Neural cell (in vitro differentiated cells): ENCODE results near the gene SCRG1. TPM values are rescaled to one million over a fixed set of nuclear protein-coding genes. Genes with fewer than 3 reads are reported as not detected.

Experiments
- H2AFZ ChIP-seq: fragments of 200-600, 300-800 bp; sonication (generic), shearing (Covaris generic); 2 replicates; pipeline ENCODE4 v1.6.0; 2014; ENCODE audit warnings: low read depth, mild to moderate bottlenecking, antibody characterized with exemption, low read length, moderate library complexity
- H3F3A ChIP-seq: fragments of 200-600 bp; shearing (Covaris generic); 2 replicates; pipeline ENCODE4 v1.6.1; 2016; ENCODE audit warnings: mild to moderate bottlenecking, moderate library complexity, mixed read lengths, antibody characterized with exemption, low read length; ENCODE audit not compliant: insufficient read depth, poor library complexity, severe bottlenecking
- H3K27ac ChIP-seq: fragments of 200-600, 300-800 bp; sonication (generic), shearing (Covaris generic); 2 replicates; pipeline ENCODE4 v1.5.1; 2014; ENCODE audit warnings: mild to moderate bottlenecking, low read length, moderate library complexity
- H3K27me3 ChIP-seq: fragments of 300-800, 200-600 bp; sonication (generic), shearing (Covaris generic); 2 replicates; pipeline ENCODE4 v1.6.0; 2014; ENCODE audit warnings: mild to moderate bottlenecking, low read depth, low read length, moderate library complexity; ENCODE audit not compliant: insufficient read depth
- H3K36me3 ChIP-seq: fragments of 300-800, 200-600 bp; sonication (generic), shearing (Covaris generic); 2 replicates; pipeline ENCODE4 v1.5.1; 2014; ENCODE audit warnings: mild to moderate bottlenecking, antibody characterized with exemption, low read length, moderate library complexity; ENCODE audit not compliant: insufficient read depth
- H3K4me2 ChIP-seq: fragments of 300-800, 200-600 bp; sonication (generic), shearing (Covaris generic); 2 replicates; pipeline ENCODE4 v1.6.0; 2014; ENCODE audit warnings: mild to moderate bottlenecking, low read length
- H3K4me3 ChIP-seq: fragments of 300-800, 200-600 bp; sonication (generic), shearing (Covaris generic); 2 replicates; pipeline ENCODE4 v1.5.1; 2014; ENCODE audit warnings: mild to moderate bottlenecking, low read length, moderate library complexity
- H3K79me2 ChIP-seq: fragments of 200-600 bp; shearing (Covaris generic); replicated peaks from 2 replicates; pipeline ENCODE4 v1.6.0; 2014; ENCODE audit warnings: mild to moderate bottlenecking, low read length, moderate library complexity; ENCODE audit not compliant: insufficient read depth
- H3K9ac ChIP-seq: fragments of 300-800, 200-600 bp; sonication (generic), shearing (Covaris generic); 2 replicates; pipeline ENCODE4 v1.6.1; 2016; ENCODE audit warnings: mild to moderate bottlenecking, low read length, mixed read lengths
- H3K9me2 ChIP-seq: fragments of 200-600 bp; shearing (Covaris generic); 2 replicates; pipeline ENCODE4 v1.6.1; 2016; ENCODE audit warnings: mild to moderate bottlenecking, low read length, mixed read lengths; ENCODE audit not compliant: insufficient read depth
- H3K9me3 ChIP-seq: fragments of 200-600, 300-800 bp; sonication (generic), shearing (Covaris generic); 2 replicates; pipeline ENCODE4 v1.6.1; 2016; ENCODE audit warnings: mild to moderate bottlenecking, mixed run types, low read length, moderate library complexity, mixed read lengths
- H4K20me1 ChIP-seq: fragments of 200-600 bp; shearing (Covaris generic); 2 replicates; pipeline ENCODE4 v1.6.1; 2016; ENCODE audit warnings: mild to moderate bottlenecking, mixed run types; ENCODE audit not compliant: insufficient read depth
- CTCF ChIP-seq: fragments of 450-650 bp; IDR thresholded peaks from 2 replicates; pipeline ENCODE4 v1.5.1; 2014; ENCODE audit warnings: antibody characterized with exemption, mild to moderate bottlenecking, moderate library complexity; ENCODE audit not compliant: poor library complexity, severe bottlenecking
- EP300 ChIP-seq: fragments of 450-650 bp; conservative IDR thresholded peaks from 2 replicates; pipeline ENCODE4 v1.6.1; 2014; ENCODE audit warnings: antibody characterized with exemption, mild to moderate bottlenecking, moderate library complexity; ENCODE audit not compliant: poor library complexity, severe bottlenecking
- EZH2 ChIP-seq: fragments of 200-600, 300-800 bp; shearing (Covaris generic), sonication (generic); IDR thresholded peaks from 2 replicates; pipeline ENCODE4 v1.6.1; 2014; ENCODE audit warnings: antibody characterized with exemption, low read length, borderline replicate concordance, mild to moderate bottlenecking; ENCODE audit not compliant: insufficient read depth, poor library complexity, severe bottlenecking
- MXI1 ChIP-seq: fragments of 450-650 bp; conservative IDR thresholded peaks from 2 replicates; pipeline ENCODE4 v1.6.1; 2014; ENCODE audit warnings: antibody characterized with exemption, mild to moderate bottlenecking; ENCODE audit not compliant: poor library complexity, severe bottlenecking
- POLR2AphosphoS5 ChIP-seq: IDR thresholded peaks from 2 replicates; pipeline ENCODE4 v1.6.1; 2012
- RAD21 ChIP-seq: fragments of 450-650 bp; conservative IDR thresholded peaks from 2 replicates; pipeline ENCODE4 v1.6.1; 2014; ENCODE audit warnings: antibody characterized with exemption, mild to moderate bottlenecking, moderate library complexity
- REST ChIP-seq: IDR thresholded peaks from 2 replicates; pipeline ENCODE4 v1.6.1; 2012; ENCODE audit warnings: borderline replicate concordance
- SMC3 ChIP-seq: fragments of 450-650 bp; conservative IDR thresholded peaks from 2 replicates; pipeline ENCODE4 v1.6.1; 2014; ENCODE audit warnings: antibody characterized with exemption, mild to moderate bottlenecking, moderate library complexity; ENCODE audit not compliant: poor library complexity
- TAF1 ChIP-seq: IDR thresholded peaks from 2 replicates; pipeline ENCODE4 v1.6.1; 2012; ENCODE audit warnings: low read depth
- polyA plus RNA-seq: library from polyadenylated mRNA; depleted of rRNA; stranded (reverse); fragments of >200 nt; gene quantifications from 2 replicates; pipeline ENCODE4 v1.2.3, GENCODE V29; 2014

The SCRG1 gene
- polyA plus RNA-seq, 1 donor from 2014 or later: 0.42 TPM

- H3K79me2 ChIP-seq: no peaks in the 10 kb centered on the region
- no peaks in the 10 kb centered on the region for H4K20me1 ChIP-seq
- no peaks in the 10 kb centered on the region for H3K27me3 ChIP-seq
- H3K4me2 ChIP-seq: no peak overlapping the region
- H3K36me3 ChIP-seq: no peaks in the 10 kb centered on the region
- no peak overlapping the region for H3K9ac ChIP-seq
- no peak for TF ChIP-seq SMC3
- TF ChIP-seq CTCF: no peak
- TF ChIP-seq MXI1: no peak
- TF ChIP-seq EP300: no peak
- no peak for TF ChIP-seq TAF1
- TF ChIP-seq POLR2AphosphoS5: no peak
- TF ChIP-seq EZH2: no peak
- no peak for TF ChIP-seq REST
- no peak for TF ChIP-seq RAD21
- no peaks in the 10 kb centered on the region for H3K9me3 ChIP-seq
- no peak overlapping the region for H3K27ac ChIP-seq
- no peak overlapping the region for H3K4me3 ChIP-seq
- H3K9me2 ChIP-seq: no peaks in the 10 kb centered on the region
- H2AFZ ChIP-seq: no peak overlapping the region
- no peaks in the 10 kb centered on the region for H3F3A ChIP-seq
These were observed 53.3 kb downstream of the SCRG1 start for GRCh38 chr4:173345648-173346047.

GRCh38 chr4:173343832-173344397 is 55.0 kb downstream of the SCRG1 start:
- no peak overlapping the region for H3K27ac ChIP-seq
- no peak overlapping the region for H3K4me3 ChIP-seq

More at GRCh38 chr4:173343832-173344397, 55.0 kb downstream of the SCRG1 start:
- H3K9ac ChIP-seq: no peak overlapping the region
- no peaks in the 10 kb centered on the region for H4K20me1 ChIP-seq
- no peak overlapping the region for H3K4me2 ChIP-seq
- no peaks in the 10 kb centered on the region for H3K36me3 ChIP-seq
- no peak overlapping the region for H2AFZ ChIP-seq
- no peak for TF ChIP-seq RAD21
- TF ChIP-seq REST: no peak
- no peak for TF ChIP-seq POLR2AphosphoS5
- no peak for TF ChIP-seq MXI1
- TF ChIP-seq EP300: no peak
- TF ChIP-seq SMC3: no peak
- TF ChIP-seq CTCF: no peak
- no peak for TF ChIP-seq TAF1
- no peak for TF ChIP-seq EZH2
- no peaks in the 10 kb centered on the region for H3K9me2 ChIP-seq
- H3K9me3 ChIP-seq: no peaks in the 10 kb centered on the region
- H3F3A ChIP-seq: no peaks in the 10 kb centered on the region
- H3K27me3 ChIP-seq: no peaks in the 10 kb centered on the region
- H3K79me2 ChIP-seq: no peaks in the 10 kb centered on the region
